Esophagus muscularis mucosa (tissue), 4 donors: Measurements from ENCODE around the gene ZNF891. TPM values are rescaled to one million over a fixed set of nuclear protein-coding genes. Genes with fewer than 3 reads are reported as not detected.

ENCODE experiments used
- DNase-seq: peaks from one replicate; pipeline ENCODE4 v3.0.0-alpha.2; 2017; ENCODE audit errors: extremely low spot score
- H3K27ac ChIP-seq, 4 donors: fragments of 200-600 bp; sonication (generic); replicated peaks in 1 of 4; 1 replicate in 3 of 4; 2 replicates in 1 of 4; pipeline ENCODE4 v1.5.1; 2016 to 2019; ENCODE audit warnings: mild to moderate bottlenecking in 1 of 4
- H3K27me3 ChIP-seq, 4 donors: fragments of 200-600 bp; sonication (generic); one replicate each; pipeline versions ENCODE4 v1.5.1 to v1.6.0; 2016 to 2019
- H3K36me3 ChIP-seq, 4 donors: fragments of 200-600 bp; sonication (generic); one replicate each; pipeline ENCODE4 v1.5.1; 2016 to 2019
- H3K4me1 ChIP-seq, 4 donors: fragments of 200-600 bp; sonication (generic); one replicate each; pipeline ENCODE4 v1.5.1; 2016 to 2019
- H3K4me3 ChIP-seq, 4 donors: fragments of 200-600 bp; sonication (generic); 1 replicate in 2 of 4; 2 replicates in 2 of 4; pipeline ENCODE4 v1.5.1; 2016 to 2019; ENCODE audit warnings: mild to moderate bottlenecking in 4 of 4, moderate library complexity in 1 of 4
- H3K9me3 ChIP-seq, 4 donors: fragments of 200-600 bp; sonication (generic); 1 replicate in 3 of 4; 2 replicates in 1 of 4; pipeline ENCODE4 v1.5.1; 2016 to 2019
- EP300 ChIP-seq: sonication (generic); formaldehyde crosslinking; IDR thresholded peaks from one replicate; pipeline ENCODE4 v1.6.1; 2017; ENCODE audit warnings: antibody characterized with exemption
- POLR2A ChIP-seq: fragments of 450-650 bp; IDR thresholded peaks from one replicate; pipeline ENCODE4 v1.6.1; 2017; ENCODE audit warnings: antibody characterized with exemption, moderate library complexity, mild to moderate bottlenecking, low read depth
- POLR2AphosphoS5 ChIP-seq, 2 donors: sonication (generic); formaldehyde crosslinking; IDR thresholded peaks; one replicate each; pipeline ENCODE4 v1.6.1; 2017; ENCODE audit warnings: antibody characterized with exemption in 2 of 2
- WGBS: methylation state at CpG from one replicate; pipeline ENCODE4 v1.1.5; 2018; 5-methylcytosine and 5-hydroxymethylcytosine counted together
- intact Hi-C: fragments of 100-400 bp; cut with DNase I; formaldehyde crosslinking; loops from one replicate; pipeline ENCODE4 v1.15.1; 2023
- total RNA-seq, 4 donors: library from RNA; depleted of rRNA; stranded (reverse); fragments of >200 nt; gene quantifications; one replicate each; pipeline versions ENCODE4 v1.1.0 to v1.2.1, GENCODE V29; 2016
- TF ChIP-seq, protein P1 (sequence below), 3 experiments: fragments of 200-600 bp in 2 of 3; fragments of 450-650 bp in 1 of 3; sonication (generic) in 2 of 3; IDR thresholded peaks; one replicate each; pipeline ENCODE4 v1.5.1; 2017 to 2019; ENCODE audit warnings: antibody characterized with exemption in 3 of 3, mild to moderate bottlenecking in 2 of 3, moderate library complexity in 1 of 3

Gene ZNF891
- total RNA-seq, 4 donors from 2014 or later: 1.8 to 4.6 (median 2.6) TPM

DNA sequence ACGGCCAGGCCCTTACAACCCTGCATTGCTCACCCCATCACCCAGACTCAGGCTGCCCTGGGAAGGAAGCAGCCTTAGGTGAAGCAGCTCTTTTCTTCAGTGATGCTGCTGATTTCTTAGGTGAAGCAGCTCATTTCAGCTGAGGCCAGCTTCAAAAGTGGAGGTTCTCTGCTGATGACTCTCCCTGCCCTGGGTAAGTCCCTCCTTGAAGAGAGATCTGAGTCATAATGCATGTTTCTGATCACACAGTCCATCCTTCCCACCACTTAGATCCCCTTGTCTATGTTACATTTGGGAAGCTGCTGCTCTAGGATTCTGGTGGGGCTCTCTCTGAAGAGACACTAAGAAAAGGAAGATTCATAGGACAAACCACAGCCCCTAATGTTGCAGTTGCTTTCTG, 66.5 kb downstream of the ZNF891 start:
- TF ChIP-seq POLR2A: no peak
- TF ChIP-seq EP300: no peak
- TF ChIP-seq POLR2AphosphoS5 (IDR thresholded peaks at IDR 0.05): no peak
- TF ChIP-seq, protein P1, sequence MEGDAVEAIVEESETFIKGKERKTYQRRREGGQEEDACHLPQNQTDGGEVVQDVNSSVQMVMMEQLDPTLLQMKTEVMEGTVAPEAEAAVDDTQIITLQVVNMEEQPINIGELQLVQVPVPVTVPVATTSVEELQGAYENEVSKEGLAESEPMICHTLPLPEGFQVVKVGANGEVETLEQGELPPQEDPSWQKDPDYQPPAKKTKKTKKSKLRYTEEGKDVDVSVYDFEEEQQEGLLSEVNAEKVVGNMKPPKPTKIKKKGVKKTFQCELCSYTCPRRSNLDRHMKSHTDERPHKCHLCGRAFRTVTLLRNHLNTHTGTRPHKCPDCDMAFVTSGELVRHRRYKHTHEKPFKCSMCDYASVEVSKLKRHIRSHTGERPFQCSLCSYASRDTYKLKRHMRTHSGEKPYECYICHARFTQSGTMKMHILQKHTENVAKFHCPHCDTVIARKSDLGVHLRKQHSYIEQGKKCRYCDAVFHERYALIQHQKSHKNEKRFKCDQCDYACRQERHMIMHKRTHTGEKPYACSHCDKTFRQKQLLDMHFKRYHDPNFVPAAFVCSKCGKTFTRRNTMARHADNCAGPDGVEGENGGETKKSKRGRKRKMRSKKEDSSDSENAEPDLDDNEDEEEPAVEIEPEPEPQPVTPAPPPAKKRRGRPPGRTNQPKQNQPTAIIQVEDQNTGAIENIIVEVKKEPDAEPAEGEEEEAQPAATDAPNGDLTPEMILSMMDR (IDR thresholded peaks at IDR 0.05): no peak
- H3K27ac ChIP-seq: no peak overlapping the region
- peaks cover 0 to 30% (median 5%) of the 10 kb centered on the region in 4 donors for H3K36me3 ChIP-seq
- 100% methylated on average over 1 of the region's 1 CpG for WGBS
- intact Hi-C loops: no loop called here
- no peak for DNase-seq
- H3K9me3 ChIP-seq: peaks cover 53 to 100% (median 99%) of the 10 kb centered on the region in 4 donors
- H3K4me1 ChIP-seq: no peaks in the 10 kb centered on the region
- H3K27me3 ChIP-seq: no peaks in the 10 kb centered on the region
- no peak overlapping the region for H3K4me3 ChIP-seq

DNA sequence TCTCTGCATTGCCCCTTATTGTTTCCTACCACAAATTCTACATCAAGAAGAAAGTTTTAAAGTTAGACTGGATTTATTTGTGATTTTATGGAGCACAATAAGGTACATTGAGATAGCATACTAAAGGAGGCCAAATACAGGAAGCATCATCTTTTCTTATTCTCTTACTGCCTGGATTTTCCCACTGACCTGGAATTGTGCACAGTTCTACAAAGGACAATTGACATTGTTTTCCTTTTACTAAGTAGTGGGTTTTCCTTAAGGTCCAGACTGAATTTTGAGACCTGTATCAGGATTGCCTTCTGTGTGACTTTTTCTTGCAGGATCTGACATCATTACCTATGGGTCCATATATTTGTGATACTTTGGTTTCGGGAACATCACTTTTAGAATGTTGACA, 68.1 kb downstream of the ZNF891 start:
- intact Hi-C loops: no loop called here
- Histone ChIP-seq H3K4me3 (no peak overlapping the region), H3K9me3 (peaks cover 67 to 100% (median 99%) of the 10 kb centered on the region in 4 donors)

DNA sequence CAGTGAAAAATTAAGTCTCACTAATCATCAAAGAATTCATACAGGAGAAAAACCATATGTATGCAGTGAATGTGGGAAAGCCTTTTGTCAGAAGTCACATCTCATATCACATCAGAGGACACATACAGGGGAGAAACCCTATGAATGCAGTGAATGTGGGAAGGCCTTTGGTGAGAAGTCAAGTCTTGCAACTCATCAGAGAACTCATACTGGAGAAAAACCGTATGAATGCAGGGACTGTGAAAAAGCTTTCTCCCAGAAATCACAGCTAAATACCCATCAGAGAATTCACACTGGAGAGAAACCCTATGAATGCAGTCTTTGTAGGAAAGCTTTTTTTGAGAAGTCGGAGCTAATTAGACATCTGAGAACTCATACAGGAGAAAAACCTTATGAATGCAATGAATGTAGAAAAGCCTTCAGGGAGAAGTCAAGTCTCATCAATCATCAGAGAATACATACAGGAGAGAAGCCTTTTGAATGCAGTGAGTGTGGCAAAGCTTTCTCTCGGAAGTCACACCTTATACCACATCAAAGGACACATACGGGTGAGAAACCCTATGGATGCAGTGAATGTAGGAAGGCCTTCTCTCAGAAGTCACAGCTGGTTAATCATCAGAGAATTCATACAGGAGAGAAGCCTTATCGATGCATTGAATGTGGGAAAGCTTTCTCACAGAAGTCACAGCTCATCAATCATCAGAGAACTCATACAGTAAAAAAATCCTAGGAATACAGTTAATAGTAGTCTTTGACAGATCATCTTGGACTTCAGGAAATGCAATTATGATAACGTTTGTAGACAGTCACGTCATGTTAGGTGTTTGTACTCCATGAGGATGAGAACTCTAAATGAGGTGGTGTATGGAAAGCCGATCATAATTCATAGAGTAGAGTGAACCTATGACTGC, 71.6 kb downstream of the ZNF891 start:
- Histone ChIP-seq H3K4me1 (no peaks in the 10 kb centered on the region), H3K27me3 (no peaks in the 10 kb centered on the region), H3K4me3 (no peak overlapping the region), H3K9me3 (peaks cover 53 to 100% (median 100%) of the 10 kb centered on the region in 4 donors), H3K27ac (no peak overlapping the region), H3K36me3 (peaks cover 30 to 78% (median 43%) of the 10 kb centered on the region in 4 donors)
- no peak for DNase-seq
- intact Hi-C loops: no loop called here
- 91% methylated on average over 8 of the region's 8 CpGs for WGBS
- TF ChIP-seq, protein P1 (IDR thresholded peaks at IDR 0.05): no peak
- TF ChIP-seq EP300 (no peak), POLR2A (no peak), POLR2AphosphoS5 (IDR thresholded peaks at IDR 0.05) (no peak)

More for the DNA sequence above, 68.1 kb downstream of the ZNF891 start:
- Histone ChIP-seq H3K27me3 (no peaks in the 10 kb centered on the region), H3K36me3 (peaks cover 9 to 46% (median 15%) of the 10 kb centered on the region in 4 donors), H3K4me1 (no peaks in the 10 kb centered on the region), H3K27ac (no peak overlapping the region)
- TF ChIP-seq POLR2AphosphoS5 (IDR thresholded peaks at IDR 0.05) (no peak), POLR2A (no peak), EP300 (no peak)
- TF ChIP-seq, protein P1 (IDR thresholded peaks at IDR 0.05): no peak
- WGBS: 100% methylated on average over 1 of the region's 1 CpG
- DNase-seq: no peak

DNA sequence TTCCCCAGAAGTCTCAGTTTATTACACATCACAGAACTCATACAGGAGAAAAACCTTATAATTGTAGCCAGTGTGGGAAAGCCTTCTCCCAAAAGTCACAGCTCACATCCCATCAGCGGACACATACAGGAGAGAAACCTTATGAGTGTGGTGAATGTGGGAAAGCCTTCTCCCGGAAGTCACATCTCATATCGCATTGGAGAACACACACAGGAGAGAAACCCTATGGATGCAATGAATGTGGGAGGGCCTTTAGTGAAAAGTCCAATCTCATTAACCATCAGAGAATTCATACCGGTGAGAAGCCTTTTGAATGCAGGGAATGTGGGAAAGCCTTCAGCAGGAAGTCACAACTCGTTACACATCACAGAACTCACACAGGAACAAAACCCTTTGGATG, 72.6 kb downstream of the ZNF891 start:
- WGBS: 94% methylated on average over 5 of the region's 5 CpGs
- Histone ChIP-seq H3K4me1 (no peaks in the 10 kb centered on the region), H3K27me3 (no peaks in the 10 kb centered on the region), H3K27ac (no peak overlapping the region), H3K4me3 (no peak overlapping the region), H3K36me3 (peaks cover 38 to 78% (median 52%) of the 10 kb centered on the region in 4 donors), H3K9me3 (peaks cover 61 to 100% (median 100%) of the 10 kb centered on the region in 4 donors)
- TF ChIP-seq EP300 (no peak), POLR2AphosphoS5 (IDR thresholded peaks at IDR 0.05) (no peak), POLR2A (no peak)
- TF ChIP-seq, protein P1 (IDR thresholded peaks at IDR 0.05): no peak
- no peak for DNase-seq
- intact Hi-C loops: no loop called here

Other genes starting within 250 kb of the ZNF891 start
- gene CHFR, start 242.7 kb downstream of the ZNF891 start, total RNA-seq: 10 to 100 TPM; 35.7 to 41.7 (median 40.0) TPM
- 1 to 10 TPM; 5.5 to 9.0 (median 6.1) TPM for gene ZNF605, start 174.0 kb downstream of the ZNF891 start, total RNA-seq
- 10 to 100 TPM in 2 of 4 donors, 1 to 10 TPM in 2; 9.6 to 15.8 (median 10.9) TPM for gene ZNF26, start 143.9 kb downstream of the ZNF891 start, total RNA-seq
- 10 to 100 TPM; 19.5 to 21.2 (median 20.7) TPM for gene ZNF84, start 92.8 kb downstream of the ZNF891 start, total RNA-seq
- gene ZNF140, start 49.4 kb downstream of the ZNF891 start, total RNA-seq: 10 to 100 TPM; 12.0 to 13.8 (median 13.1) TPM
- 10 to 100 TPM in 2 of 4 donors, 1 to 10 TPM in 2; 3.4 to 15.4 (median 9.7) TPM for gene ZNF10, start 353 bp upstream of the ZNF891 start, total RNA-seq
- 10 to 100 TPM; 14.1 to 37.2 (median 26.8) TPM for gene ZNF268, start 51.2 kb upstream of the ZNF891 start, total RNA-seq
- gene ANHX, start 105.6 kb upstream of the ZNF891 start, total RNA-seq: not detected